Measurements from ENCODE around the gene CDHR2. TPM values are rescaled to one million over a fixed set of nuclear protein-coding genes. Genes with fewer than 3 reads are reported as not detected.

CDHR2 gene
- total RNA-seq, 2 donors from 2014 or later: 1.3 to 2.4 TPM

DNA sequence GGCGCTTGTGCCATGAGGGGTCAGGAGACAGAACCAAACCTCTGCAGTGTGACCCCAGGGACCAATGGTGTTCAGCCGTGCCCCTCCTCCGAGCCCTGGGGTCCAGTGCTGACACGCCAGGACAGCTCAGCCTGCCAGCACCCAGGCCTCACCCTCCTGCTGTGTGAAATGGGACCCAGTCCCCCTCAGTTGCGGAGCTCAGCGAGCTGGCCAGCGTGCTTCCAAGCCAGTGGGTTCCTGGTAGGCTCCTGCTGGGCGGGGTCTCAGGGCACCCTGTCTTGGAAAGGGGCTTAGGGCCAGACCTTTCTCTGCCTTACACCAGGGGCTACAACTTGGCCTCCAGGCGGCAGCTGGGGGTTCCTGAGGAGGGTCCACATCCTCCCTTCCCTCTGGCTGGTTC lies 16.3 kb upstream of the CDHR2 start:
- H3K36me3 Mint-ChIP-seq (ENCODE audit: low read depth): peaks cover 3% of the 10 kb centered on the region
- H3K27me3 Mint-ChIP-seq: no peaks in the 10 kb centered on the region
- peak overlapping the region; percentile 99 for H3K27ac Mint-ChIP-seq
- H3K4me1 Mint-ChIP-seq: peaks cover 48% of the 10 kb centered on the region
- DNase-seq (no peak), ATAC-seq (no peak)
- H3K4me3 Mint-ChIP-seq: peak overlapping the region; percentile 97
- no peaks in the 10 kb centered on the region for H3K9me3 ChIP-seq (ENCODE audit: control insufficient read depth, low read length, poor library complexity, severe bottlenecking)

GRCh38 chr5:176533390-176533789 lies 15.8 kb upstream of the CDHR2 start:
- DNase-seq (no peak), ATAC-seq (no peak)
- peaks cover 52% of the 10 kb centered on the region for H3K4me1 Mint-ChIP-seq
- peak overlapping the region; percentile 99 for H3K27ac Mint-ChIP-seq
- peak overlapping the region; percentile 97 for H3K4me3 Mint-ChIP-seq
- H3K9me3 ChIP-seq (ENCODE audit: control insufficient read depth, low read length, poor library complexity, severe bottlenecking): no peaks in the 10 kb centered on the region
- peaks cover 3% of the 10 kb centered on the region for H3K36me3 Mint-ChIP-seq (ENCODE audit: low read depth)
- H3K27me3 Mint-ChIP-seq: no peaks in the 10 kb centered on the region

- H3K27ac Mint-ChIP-seq: peak overlapping the region; percentile 99
- DNase-seq (peak in 2 of 3 donors; percentile 24 to 37), ATAC-seq (no peak)
- H3K4me1 Mint-ChIP-seq: peaks cover 51% of the 10 kb centered on the region
- peak overlapping the region; percentile 97 for H3K4me3 Mint-ChIP-seq
- peaks cover 3% of the 10 kb centered on the region for H3K36me3 Mint-ChIP-seq (ENCODE audit: low read depth)
- H3K9me3 ChIP-seq (ENCODE audit: control insufficient read depth, low read length, poor library complexity, severe bottlenecking): no peaks in the 10 kb centered on the region
- H3K27me3 Mint-ChIP-seq: no peaks in the 10 kb centered on the region
Measured at GRCh38 chr5:176533894-176534611, 15.1 kb upstream of the CDHR2 start.

- H3K36me3 Mint-ChIP-seq (ENCODE audit: low read depth): peaks cover 3% of the 10 kb centered on the region
- DNase-seq (no peak), ATAC-seq (no peak)
- H3K27me3 Mint-ChIP-seq: no peaks in the 10 kb centered on the region
- peaks cover 52% of the 10 kb centered on the region for H3K4me1 Mint-ChIP-seq
- peak overlapping the region; percentile 97 for H3K4me3 Mint-ChIP-seq
- peak overlapping the region; percentile 99 for H3K27ac Mint-ChIP-seq
- H3K9me3 ChIP-seq (ENCODE audit: control insufficient read depth, low read length, poor library complexity, severe bottlenecking): no peaks in the 10 kb centered on the region
Measured at GRCh38 chr5:176534640-176535039, 14.5 kb upstream of the CDHR2 start.

DNA sequence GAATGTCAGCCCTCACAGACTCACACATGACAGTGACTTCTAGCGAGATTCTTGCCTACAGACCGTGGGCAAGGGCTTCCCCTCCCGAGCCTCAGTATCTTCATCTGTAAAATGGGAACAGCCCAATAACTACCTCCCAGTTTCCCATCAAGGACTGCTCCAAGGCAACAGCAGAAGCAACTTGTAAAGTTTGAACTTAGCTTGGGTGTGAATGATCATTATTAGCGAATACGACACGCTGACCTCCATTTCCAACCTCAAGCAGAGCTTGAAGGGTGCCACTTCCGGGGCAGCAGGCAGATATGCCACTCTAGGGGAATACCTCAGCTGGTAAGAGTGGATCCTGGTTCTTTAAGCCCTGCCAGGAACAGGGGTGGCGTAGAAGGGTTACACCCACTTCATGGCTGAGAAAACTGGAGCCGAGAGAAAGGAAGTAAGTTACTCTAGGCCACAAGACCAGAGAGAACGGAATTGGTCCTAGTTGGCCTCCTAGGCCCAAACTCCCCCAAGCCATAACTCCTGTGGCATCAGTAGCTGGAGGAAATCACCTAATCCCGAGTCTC lies 14.0 kb upstream of the CDHR2 start:
- DNase-seq (peak in 1 of 3 donors; percentile 35), ATAC-seq (no peak)
- Mint-ChIP-seq H3K36me3 (ENCODE audit: low read depth) (peaks cover 3% of the 10 kb centered on the region), H3K4me3 (peak overlapping the region; percentile 97), H3K27ac (peak overlapping the region; percentile 99), H3K27me3 (no peaks in the 10 kb centered on the region), H3K4me1 (peaks cover 54% of the 10 kb centered on the region)
- H3K9me3 ChIP-seq (ENCODE audit: control insufficient read depth, low read length, poor library complexity, severe bottlenecking): no peaks in the 10 kb centered on the region

DNA sequence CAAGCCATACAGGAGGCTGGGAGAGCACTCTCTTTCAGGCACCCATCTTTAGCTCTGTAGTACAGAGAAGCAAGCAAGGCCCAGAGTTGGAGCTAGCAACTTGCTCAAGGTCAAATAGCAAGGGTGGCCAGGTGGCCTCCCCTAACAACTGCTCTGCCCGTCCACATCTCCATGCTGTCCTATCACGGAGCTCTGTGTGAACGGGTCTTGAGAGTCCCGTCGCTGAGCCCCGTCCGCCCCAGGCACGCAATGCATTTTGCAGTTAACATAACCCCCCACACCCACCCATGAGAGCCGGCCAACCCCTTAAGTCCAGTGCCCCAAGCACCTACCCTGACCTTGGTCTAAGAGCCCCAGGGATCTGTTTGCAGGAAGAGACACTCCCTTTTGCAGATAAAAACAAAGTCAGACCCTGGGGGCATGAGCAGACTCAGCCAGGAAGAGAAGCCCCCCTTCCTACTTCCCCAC lies 13.4 kb upstream of the CDHR2 start:
- DNase-seq (no peak), ATAC-seq (no peak)
- Mint-ChIP-seq H3K4me3 (peak overlapping the region; percentile 97), H3K27ac (peak overlapping the region; percentile 99), H3K27me3 (no peaks in the 10 kb centered on the region), H3K4me1 (peaks cover 59% of the 10 kb centered on the region), H3K36me3 (ENCODE audit: low read depth) (peaks cover 3% of the 10 kb centered on the region)
- no peaks in the 10 kb centered on the region for H3K9me3 ChIP-seq (ENCODE audit: control insufficient read depth, low read length, poor library complexity, severe bottlenecking)

- H3K9me3 ChIP-seq (ENCODE audit: control insufficient read depth, low read length, poor library complexity, severe bottlenecking): no peaks in the 10 kb centered on the region
- Mint-ChIP-seq H3K36me3 (ENCODE audit: low read depth) (peaks cover 3% of the 10 kb centered on the region), H3K4me1 (peaks cover 61% of the 10 kb centered on the region), H3K27ac (peak overlapping the region; percentile 99), H3K27me3 (no peaks in the 10 kb centered on the region), H3K4me3 (peak overlapping the region; percentile 97)
- ATAC-seq: peak; percentile 24
- DNase-seq: peak; percentile 61 to 78 (median 71)
Measured at GRCh38 chr5:176536132-176536901, 12.8 kb upstream of the CDHR2 start.

DNA sequence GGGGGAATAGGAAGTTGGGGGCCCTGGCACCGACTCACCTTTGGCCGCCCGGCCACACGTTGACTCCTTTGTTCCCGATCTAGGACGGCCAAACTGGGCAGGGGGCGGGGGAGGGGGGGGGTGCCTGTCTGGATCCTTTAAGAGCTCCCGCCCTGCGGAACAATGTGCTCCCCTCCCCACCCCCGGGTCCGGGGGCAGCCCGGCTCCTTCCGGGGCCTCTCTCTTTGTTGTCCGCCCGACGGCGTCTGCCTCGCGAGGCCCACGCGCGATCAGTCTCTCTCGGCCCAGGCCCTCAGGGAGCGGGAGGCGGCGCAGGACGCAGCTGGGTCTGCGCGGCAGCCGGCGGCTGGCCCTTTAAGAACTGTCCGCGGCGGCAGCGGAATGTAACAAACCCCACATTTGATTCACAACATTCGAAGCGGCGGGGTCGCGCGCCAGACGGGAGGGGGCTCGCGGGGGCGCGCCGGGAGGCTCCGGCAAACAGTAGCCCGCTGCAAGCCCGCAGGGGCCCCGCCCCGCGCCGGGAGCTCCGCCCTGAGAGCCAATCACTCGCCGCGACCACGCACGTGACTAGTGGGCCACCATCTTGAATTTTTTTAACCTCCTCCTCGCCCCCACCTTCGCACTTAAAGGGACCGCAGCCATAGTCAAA lies 12.1 kb upstream of the CDHR2 start, which contains the start of gene RNF44:
Gene RNF44 (minus strand): TSS at position 501 of the 652 bp plus-strand sequence. CDS start 4,930 bp downstream, outside the sequence.
- DNase-seq (peak; percentile 98 to 99 (median 99)), ATAC-seq (peak; percentile 74)
- H3K36me3 Mint-ChIP-seq (ENCODE audit: low read depth): peaks cover 3% of the 10 kb centered on the region
- no peaks in the 10 kb centered on the region for H3K9me3 ChIP-seq (ENCODE audit: control insufficient read depth, low read length, poor library complexity, severe bottlenecking)
- no peaks in the 10 kb centered on the region for H3K27me3 Mint-ChIP-seq
- H3K4me3 Mint-ChIP-seq: peak within 1 kb of the TSS; percentile 97
- H3K4me1 Mint-ChIP-seq: peaks cover 62% of the 10 kb centered on the region
- peak within 1 kb of the TSS; percentile 99 for H3K27ac Mint-ChIP-seq

GRCh38 chr5:176537554-176538229 lies 11.4 kb upstream of the CDHR2 start:
- H3K9me3 ChIP-seq (ENCODE audit: control insufficient read depth, low read length, poor library complexity, severe bottlenecking): no peaks in the 10 kb centered on the region
- ATAC-seq (peak; percentile 80), DNase-seq (peak; percentile 90 to 96 (median 90))
- Mint-ChIP-seq H3K27ac (peak overlapping the region; percentile 99), H3K4me1 (peaks cover 65% of the 10 kb centered on the region), H3K27me3 (no peaks in the 10 kb centered on the region), H3K4me3 (peak overlapping the region; percentile 97), H3K36me3 (ENCODE audit: low read depth) (peaks cover 3% of the 10 kb centered on the region)

DNA sequence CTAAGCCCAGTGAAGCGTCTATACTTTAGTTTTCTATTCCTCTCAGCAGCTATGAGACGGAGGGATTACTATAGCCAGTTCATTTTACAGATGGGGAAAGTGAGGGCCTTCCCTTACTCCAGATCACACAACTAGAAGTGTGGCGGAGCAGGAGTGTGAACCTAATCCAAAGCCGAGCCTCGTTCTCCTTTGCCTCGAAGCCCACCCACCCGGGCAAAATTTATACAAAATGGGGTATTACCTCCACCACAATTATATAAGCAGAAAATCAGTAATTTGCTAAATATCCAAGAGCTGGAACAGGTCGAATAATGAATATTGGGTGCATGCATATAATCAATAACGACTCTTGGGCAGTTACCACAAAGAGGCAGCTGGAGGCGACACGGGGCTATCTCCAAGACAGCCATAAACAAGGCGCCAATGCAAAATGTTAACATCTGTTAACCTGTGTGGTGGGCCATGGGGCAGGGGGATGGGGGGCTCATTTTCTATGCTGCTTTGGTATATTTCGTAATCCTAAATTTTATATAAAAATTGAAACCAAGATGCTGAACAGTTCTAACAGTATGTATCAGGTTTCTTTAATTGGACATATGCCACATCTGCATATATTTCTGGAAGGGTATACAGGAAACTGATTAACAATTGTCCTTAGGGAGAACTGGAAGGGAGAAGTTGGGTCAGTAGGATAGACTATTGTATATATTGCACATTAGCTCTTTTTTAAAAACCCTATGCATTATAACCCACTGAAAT lies 10.7 kb upstream of the CDHR2 start:
- ATAC-seq (no peak), DNase-seq (no peak)
- H3K27ac Mint-ChIP-seq: peak overlapping the region; percentile 99
- no peaks in the 10 kb centered on the region for H3K27me3 Mint-ChIP-seq
- H3K36me3 Mint-ChIP-seq (ENCODE audit: low read depth): peaks cover 3% of the 10 kb centered on the region
- no peaks in the 10 kb centered on the region for H3K9me3 ChIP-seq (ENCODE audit: control insufficient read depth, low read length, poor library complexity, severe bottlenecking)
- H3K4me1 Mint-ChIP-seq: peaks cover 62% of the 10 kb centered on the region
- peak overlapping the region; percentile 97 for H3K4me3 Mint-ChIP-seq

GRCh38 chr5:176538989-176539384 lies 10.2 kb upstream of the CDHR2 start:
- peak overlapping the region; percentile 97 for H3K27ac Mint-ChIP-seq
- no peak for ATAC-seq
- peaks cover 56% of the 10 kb centered on the region for H3K4me1 Mint-ChIP-seq
- H3K4me3 Mint-ChIP-seq: no peak overlapping the region
- H3K36me3 Mint-ChIP-seq (ENCODE audit: low read depth): peaks cover 3% of the 10 kb centered on the region
- H3K9me3 ChIP-seq (ENCODE audit: control insufficient read depth, low read length, poor library complexity, severe bottlenecking): no peaks in the 10 kb centered on the region
- H3K27me3 Mint-ChIP-seq: no peaks in the 10 kb centered on the region
- no peak for DNase-seq

DNA sequence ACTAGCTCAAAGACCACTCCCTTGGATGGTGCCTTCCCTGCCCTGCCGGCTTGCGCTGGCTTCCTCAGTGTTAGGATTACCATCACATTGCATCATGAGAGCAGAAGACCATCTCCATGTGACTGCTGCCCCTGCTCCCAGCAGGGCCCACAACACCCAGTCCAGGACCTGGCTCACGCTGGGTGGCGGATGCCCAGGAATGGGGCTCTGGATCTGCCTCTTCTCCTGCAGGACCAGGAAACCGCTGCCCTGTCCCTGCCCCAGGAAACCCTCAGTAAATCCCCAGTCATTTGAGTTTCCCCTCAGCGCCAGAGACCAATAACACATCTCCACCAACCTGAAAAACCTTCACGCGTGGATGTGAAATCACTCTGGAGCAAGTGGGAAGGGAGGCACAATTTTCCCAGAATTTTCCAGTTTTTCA lies 8.7 kb upstream of the CDHR2 start:
- no peak for DNase-seq
- ATAC-seq: no peak
- Mint-ChIP-seq H3K27me3 (no peaks in the 10 kb centered on the region), H3K4me3 (peak overlapping the region; percentile 92), H3K4me1 (peaks cover 49% of the 10 kb centered on the region), H3K36me3 (ENCODE audit: low read depth) (peaks cover 3% of the 10 kb centered on the region), H3K27ac (peak overlapping the region; percentile 97)
- H3K9me3 ChIP-seq (ENCODE audit: control insufficient read depth, low read length, poor library complexity, severe bottlenecking): no peaks in the 10 kb centered on the region

Measured in T-helper 17 cell (primary cell).